Left ventricle myocardium superior (tissue), 1 donor: ENCODE results near the gene PSAP. TPM values are rescaled to one million over a fixed set of nuclear protein-coding genes. Genes with fewer than 3 reads are reported as not detected.

Source experiments
- ATAC-seq: fragments of 200-7000 bp; cut with Tn5 transposase; one replicate; pipeline ENCODE4 v1.9.1; 2020; ENCODE audit warnings: mild to moderate bottlenecking, moderate library complexity
- DNase-seq: peaks from one replicate; pipeline ENCODE4 v3.0.0-alpha.2; 2020
- intact Hi-C: fragments of 100-400 bp; cut with micrococcal nuclease; formaldehyde crosslinking; loops from one replicate; pipeline ENCODE4 v1.11.0; 2022
- total RNA-seq: library from RNA; stranded (reverse); fragmentation: NEBNext Ultra II Directional; extraction: Animal tissue kit (Norgen Biotek cat#: 25700); gene quantifications from one replicate; pipeline ENCODE4 v1.2.1, GENCODE V29; 2021
- donor health status: DM: no; HTN: yes; CAD: no; lungs with severe emphysema.

The PSAP gene
- total RNA-seq, 1 donor from 2014 or later = 1,798 TPM

GRCh38 chr10:71848325-71849275, 2.5 kb downstream of the PSAP start:
- intact Hi-C loops = no loop called here
- ATAC-seq (no peak), DNase-seq (no peak)

DNA sequence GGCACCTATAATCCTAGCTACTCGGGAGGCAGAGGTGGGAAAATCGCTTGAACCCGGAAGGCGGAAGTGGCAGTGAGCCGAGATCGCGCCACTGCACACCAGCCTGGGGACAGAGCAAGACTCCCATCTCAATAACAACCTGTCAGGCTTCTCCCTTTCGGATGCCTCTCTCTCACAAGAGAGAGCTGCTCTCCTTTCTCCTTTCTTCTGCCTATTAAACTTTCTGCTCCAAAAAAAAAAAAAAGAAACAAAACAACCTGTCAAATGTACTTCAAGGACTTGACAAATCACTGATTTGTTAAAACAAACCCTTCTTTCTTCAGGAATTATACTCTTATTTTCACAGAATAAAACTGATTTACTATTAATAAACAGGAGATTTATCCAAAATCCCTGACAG, 3.6 kb downstream of the PSAP start:
- DNase-seq = no peak
- ATAC-seq = no peak
- intact Hi-C loops = no loop called here

DNA sequence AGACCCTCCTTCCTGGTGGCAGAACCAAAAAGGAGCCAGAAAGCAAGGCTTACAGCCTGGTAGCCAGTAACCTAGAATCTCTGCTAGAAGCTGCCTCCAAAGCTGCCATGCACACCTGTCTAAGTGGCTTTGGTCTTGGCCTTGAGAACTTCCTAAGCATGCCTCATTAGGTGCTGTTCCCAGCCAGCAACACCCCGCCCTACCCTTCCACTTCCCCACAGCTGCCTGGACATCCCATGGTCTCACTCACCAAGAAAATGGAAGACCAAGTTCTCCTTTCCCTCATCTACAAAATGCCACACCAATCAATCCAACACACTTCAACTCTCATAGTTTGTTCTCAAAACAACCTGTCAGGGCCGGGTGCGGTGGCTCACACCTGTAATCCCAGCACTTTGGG, 4.2 kb downstream of the PSAP start:
- ATAC-seq = no peak
- intact Hi-C loops = no loop called here
- no peak for DNase-seq

DNA sequence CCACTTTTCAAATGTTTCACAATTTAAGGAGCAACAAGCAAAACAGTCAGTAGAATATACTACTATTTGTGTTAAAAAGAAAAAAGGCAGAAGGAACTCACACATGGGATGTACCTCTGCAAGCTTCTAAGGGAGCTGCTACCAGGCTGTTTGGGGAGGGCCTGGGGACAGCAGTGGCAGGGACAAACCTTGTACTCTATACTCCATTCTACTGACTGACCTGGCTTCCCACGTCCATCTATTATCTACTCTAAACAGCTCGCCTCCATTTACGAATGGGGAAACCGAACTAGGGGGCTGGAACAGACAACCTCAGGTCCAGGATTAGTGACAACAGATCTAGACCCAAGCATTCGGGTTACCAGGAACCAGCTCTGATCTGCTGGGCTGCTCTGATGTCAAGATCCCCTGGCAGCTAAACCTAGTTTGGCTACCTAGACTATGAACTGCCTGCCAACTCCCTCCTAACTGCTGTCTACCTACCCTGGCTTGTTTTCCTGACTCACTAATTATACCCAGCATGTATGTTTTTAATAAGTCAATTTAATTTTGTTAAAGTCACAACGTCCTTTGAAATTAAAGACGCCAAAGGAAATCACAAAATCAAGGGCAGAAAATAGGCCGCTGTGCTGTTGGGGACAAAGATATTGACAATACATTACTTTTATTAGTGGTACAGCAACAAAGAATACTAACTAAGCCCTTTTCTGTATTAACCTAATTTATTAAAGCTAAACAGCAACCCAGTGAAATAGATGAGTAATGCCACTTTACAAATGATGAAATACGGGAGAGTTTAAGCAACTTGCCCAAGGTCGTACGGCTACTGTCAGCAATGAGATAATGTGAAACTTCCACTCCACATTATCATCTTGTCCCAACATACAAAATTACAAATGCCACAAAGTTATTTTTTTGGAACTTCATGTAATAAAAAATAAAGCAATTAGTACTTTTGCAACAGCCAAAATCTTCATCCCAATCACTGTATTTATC, 5.3 kb downstream of the PSAP start:
- intact Hi-C loops = no loop called here
- no peak for DNase-seq
- ATAC-seq = peak; percentile 39

GRCh38 chr10:71844695-71845094, 6.4 kb downstream of the PSAP start:
- DNase-seq (no peak), ATAC-seq (no peak)
- intact Hi-C loops = no loop called here

DNA sequence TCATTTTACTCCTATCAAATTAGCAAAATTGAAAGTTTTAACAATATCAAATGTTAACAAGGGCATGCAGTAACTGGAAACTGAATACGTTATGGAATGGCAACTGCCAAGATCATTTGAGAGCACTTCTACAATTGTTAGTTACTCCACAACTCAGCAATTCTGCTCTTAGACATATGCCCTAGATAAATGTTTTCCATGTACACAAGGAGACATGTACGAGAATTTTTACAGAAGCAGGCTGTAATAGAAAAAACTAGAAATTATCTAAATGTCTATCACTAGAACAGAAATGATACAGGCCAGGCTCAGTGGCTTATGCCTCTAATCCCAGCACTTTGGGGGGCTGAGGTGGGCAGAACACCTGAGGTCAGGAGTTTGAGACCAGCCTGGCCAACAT, 7.0 kb downstream of the PSAP start:
- intact Hi-C loops = no loop called here
- DNase-seq = no peak
- no peak for ATAC-seq

GRCh38 chr10:71842856-71843686, 8.0 kb downstream of the PSAP start:
- peak; percentile 26 for ATAC-seq
- no peak for DNase-seq
- intact Hi-C loops = no loop called here

GRCh38 chr10:71842422-71842821, 8.6 kb downstream of the PSAP start:
- no peak for ATAC-seq
- intact Hi-C loops = no loop called here
- no peak for DNase-seq

DNA sequence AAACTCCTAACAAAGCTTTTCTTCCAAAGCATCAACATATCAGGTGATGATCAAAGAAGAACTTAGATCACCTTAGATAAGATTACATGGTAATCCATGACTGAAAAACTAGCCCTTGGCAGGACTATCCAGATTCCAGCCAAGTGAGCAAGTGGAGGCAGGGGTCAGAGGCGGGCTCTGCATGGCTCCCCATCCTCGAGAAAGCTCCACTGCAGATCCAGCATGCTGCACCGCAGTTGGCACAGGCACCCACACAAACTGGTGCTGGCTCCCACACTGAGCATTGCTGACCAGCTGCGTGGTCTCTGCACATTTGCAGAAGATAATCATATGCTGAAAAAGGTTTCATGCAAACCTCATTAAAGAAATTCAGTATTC, 10.1 kb downstream of the PSAP start:
- intact Hi-C loops = no loop called here

DNA sequence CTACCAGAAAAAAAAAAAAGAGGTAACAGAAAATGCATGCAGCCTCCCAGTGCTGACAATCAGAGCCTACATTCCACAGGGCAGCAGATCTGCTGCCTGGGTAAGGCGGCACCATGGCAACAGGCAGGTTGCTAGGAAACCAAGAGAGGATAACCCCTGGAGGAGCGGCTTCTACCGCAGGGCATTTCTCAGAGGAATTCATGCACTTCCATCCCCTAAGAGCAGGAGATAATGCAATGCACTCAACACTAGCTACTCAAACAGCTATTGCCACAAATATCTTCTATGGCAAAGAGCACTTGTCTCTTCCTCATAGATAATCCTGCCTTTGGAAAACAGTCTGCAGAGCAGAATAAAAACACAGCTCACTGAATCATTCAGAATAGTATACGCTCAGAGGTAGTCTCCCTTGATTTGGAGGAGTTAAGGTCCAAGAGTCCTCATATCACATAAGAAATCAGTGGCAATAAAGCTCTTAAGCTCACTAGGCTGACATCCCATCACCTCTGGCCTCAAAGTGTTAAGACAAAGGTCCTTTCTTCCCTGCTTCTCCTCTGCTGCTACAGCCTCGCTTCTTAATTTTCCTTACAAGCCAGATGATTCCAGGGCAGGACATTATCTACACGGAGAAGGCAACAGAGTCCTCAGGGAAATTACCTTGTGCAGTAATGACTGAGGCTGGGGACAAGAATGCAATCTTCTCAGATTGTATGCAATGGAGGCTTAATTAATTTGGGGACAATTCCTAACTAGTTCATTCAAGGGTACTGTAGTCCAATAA, 10.7 kb downstream of the PSAP start:
- peak; percentile 64 for ATAC-seq
- peak; percentile 78 for DNase-seq
- intact Hi-C loops = no loop called here

More for the DNA sequence above, 10.1 kb downstream of the PSAP start:
- DNase-seq (no peak), ATAC-seq (no peak)

- ATAC-seq (no peak), DNase-seq (no peak)
- intact Hi-C loops = no loop called here
These were observed 12.5 kb downstream of the PSAP start for GRCh38 chr10:71838264-71839211.

- DNase-seq = no peak
- ATAC-seq = peak; percentile 29
- intact Hi-C loops = no loop called here
These were observed 13.8 kb downstream of the PSAP start for GRCh38 chr10:71837098-71837827.

GRCh38 chr10:71836596-71836974, 14.5 kb downstream of the PSAP start:
- intact Hi-C loops = no loop called here
- no peak for DNase-seq

DNA sequence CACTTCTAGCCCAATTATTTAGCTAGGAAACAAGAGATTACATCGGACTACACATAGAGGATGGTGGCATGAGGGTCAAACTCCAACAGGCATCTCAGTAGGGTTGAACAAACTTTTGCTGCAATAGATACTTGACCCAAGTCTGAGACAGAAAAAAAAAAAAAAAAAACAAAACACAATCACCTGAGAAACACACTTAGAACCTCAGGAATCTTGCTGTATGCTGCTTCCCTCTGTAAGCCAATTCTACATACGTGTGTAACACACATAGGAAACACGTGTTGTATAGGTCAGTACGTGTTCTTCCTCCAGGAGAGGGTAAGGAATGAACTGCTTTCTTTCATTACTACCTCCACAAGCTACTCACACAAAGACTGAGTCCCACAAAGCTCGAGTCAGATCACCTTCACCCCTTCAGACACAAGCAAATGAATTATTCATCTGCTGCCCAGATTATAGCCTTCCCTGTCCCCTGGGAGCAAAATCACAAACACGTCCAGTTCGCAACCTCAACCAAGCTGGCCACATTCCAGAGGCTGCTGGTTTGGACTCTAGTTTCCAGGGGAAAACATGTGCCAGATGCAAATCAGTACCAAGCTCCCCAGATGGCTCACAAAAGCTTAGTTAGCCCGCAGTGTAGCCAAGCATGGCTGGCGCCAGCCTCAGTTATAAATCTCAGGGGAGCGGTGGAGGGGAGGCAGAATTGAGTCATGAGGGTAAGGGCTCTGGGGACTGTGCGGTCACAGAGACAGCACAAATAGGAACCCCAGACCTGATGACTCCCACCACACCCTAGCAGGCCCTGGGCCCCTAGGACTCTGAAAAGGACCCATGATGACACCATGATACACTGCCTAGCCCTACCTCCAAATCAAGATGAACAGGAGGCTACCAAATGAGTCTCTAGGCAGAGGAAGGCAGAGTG, 15.1 kb downstream of the PSAP start:
- ATAC-seq = peak; percentile 49
- DNase-seq = peak; percentile 71
- intact Hi-C loops = no loop called here

More at GRCh38 chr10:71836596-71836974, 14.5 kb downstream of the PSAP start:
- peak; percentile 50 for ATAC-seq

- intact Hi-C loops = no loop called here
- no peak for ATAC-seq
- DNase-seq = no peak
These were observed 16.7 kb downstream of the PSAP start for GRCh38 chr10:71834343-71834674.
